ENCODE results near the gene NSRP1.

DNA sequence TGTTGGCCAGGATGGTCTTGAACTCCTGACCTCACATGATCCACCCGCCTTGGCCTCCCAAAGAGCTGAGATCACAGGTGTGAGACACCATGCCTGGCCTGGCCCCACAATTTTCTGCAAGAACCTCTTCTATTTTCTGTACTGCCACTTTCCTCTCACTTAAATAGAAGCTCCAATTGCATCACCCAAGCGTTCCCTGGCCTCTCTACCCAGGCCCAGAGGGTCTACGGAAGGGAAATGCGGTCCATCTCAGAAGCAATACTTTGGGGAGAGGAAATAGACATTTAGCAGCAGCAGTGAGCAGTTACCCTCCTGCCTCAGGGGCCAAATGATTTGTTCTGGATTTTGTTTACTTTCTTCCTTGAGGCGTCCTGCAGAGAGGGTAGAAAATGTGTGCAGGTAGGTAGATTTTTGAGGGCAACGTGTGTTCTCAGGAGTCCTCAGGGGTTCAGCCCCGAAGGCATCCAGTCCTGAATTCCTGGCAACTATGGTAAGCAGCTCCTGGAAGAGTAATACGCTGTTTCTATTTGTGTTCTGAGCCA is 107.9 kb downstream of the NSRP1 start:
- TF ChIP-seq POLR2A (IDR thresholded peaks at IDR 0.05), result no peak
- TF ChIP-seq, protein P1, sequence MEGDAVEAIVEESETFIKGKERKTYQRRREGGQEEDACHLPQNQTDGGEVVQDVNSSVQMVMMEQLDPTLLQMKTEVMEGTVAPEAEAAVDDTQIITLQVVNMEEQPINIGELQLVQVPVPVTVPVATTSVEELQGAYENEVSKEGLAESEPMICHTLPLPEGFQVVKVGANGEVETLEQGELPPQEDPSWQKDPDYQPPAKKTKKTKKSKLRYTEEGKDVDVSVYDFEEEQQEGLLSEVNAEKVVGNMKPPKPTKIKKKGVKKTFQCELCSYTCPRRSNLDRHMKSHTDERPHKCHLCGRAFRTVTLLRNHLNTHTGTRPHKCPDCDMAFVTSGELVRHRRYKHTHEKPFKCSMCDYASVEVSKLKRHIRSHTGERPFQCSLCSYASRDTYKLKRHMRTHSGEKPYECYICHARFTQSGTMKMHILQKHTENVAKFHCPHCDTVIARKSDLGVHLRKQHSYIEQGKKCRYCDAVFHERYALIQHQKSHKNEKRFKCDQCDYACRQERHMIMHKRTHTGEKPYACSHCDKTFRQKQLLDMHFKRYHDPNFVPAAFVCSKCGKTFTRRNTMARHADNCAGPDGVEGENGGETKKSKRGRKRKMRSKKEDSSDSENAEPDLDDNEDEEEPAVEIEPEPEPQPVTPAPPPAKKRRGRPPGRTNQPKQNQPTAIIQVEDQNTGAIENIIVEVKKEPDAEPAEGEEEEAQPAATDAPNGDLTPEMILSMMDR (IDR thresholded peaks at IDR 0.05), result no peak
